Measurements from ENCODE around the gene RPL18.

The RPL18 gene

DNA sequence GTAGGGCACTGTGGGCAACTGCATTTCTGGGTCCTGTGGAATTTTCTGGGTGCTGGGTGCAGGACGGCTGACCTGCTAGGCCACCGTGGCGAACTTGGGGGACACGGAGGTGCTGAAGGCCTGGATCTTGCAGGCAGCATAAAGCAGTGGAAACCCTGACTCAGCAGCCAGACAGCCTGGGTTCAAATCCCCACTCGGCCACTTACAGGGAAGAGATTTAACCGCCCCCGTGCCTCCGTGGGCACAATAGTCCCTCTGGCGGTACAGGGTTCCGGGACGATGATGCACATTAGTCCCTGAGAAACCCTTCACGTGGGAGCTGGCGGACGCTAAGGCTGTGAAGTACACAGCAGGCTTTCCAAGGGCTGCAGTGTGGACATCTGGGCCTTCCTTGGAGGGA lies 7.1 kb downstream of the RPL18 start:
- H3K27ac ChIP-seq (ENCODE audit: extremely low read depth, low read depth, low read length): no peak overlapping the region
- CTCF ChIA-PET: interaction anchor here (0.7 to 0.9 kb wide), 2 partner anchors 122 to 743 kb away, joined by 3 to 6 read pairs; no protein-coding TSS in a partner anchor
- H3K4me3 ChIP-seq (ENCODE audit: low read depth, low read length): no peak overlapping the region
- peaks cover 16% of the 10 kb centered on the region for H3K4me1 ChIP-seq (ENCODE audit: control insufficient read depth, insufficient read depth, low read length)
- POLR2A ChIA-PET: interaction anchor here (0.6 to 1.0 kb wide), 2 partner anchors 20 to 110 kb away, joined by 3 read pairs; no protein-coding TSS in a partner anchor
- TF ChIP-seq ZNF623 (tag by site-specific recombination; IDR thresholded peaks at IDR 0.05): no peak
- no peak for TF ChIP-seq ZNF324 (tag by site-specific recombination; IDR thresholded peaks at IDR 0.05)
- no peak for TF ChIP-seq SP7 (tag by site-specific recombination; IDR thresholded peaks at IDR 0.05)
- TF ChIP-seq EGR2 (tag by site-specific recombination; IDR thresholded peaks at IDR 0.05; ENCODE audit: low read depth): peak; percentile 80
- no peak for TF ChIP-seq ZNF521 (tag by site-specific recombination; IDR thresholded peaks at IDR 0.05)
- TF ChIP-seq ZFHX2 (tag by site-specific recombination; conservative IDR thresholded peaks at IDR 0.05): peak; percentile 75
- no peak for TF ChIP-seq OVOL3 (tag by site-specific recombination; IDR thresholded peaks at IDR 0.05)
- TF ChIP-seq, protein P1, sequence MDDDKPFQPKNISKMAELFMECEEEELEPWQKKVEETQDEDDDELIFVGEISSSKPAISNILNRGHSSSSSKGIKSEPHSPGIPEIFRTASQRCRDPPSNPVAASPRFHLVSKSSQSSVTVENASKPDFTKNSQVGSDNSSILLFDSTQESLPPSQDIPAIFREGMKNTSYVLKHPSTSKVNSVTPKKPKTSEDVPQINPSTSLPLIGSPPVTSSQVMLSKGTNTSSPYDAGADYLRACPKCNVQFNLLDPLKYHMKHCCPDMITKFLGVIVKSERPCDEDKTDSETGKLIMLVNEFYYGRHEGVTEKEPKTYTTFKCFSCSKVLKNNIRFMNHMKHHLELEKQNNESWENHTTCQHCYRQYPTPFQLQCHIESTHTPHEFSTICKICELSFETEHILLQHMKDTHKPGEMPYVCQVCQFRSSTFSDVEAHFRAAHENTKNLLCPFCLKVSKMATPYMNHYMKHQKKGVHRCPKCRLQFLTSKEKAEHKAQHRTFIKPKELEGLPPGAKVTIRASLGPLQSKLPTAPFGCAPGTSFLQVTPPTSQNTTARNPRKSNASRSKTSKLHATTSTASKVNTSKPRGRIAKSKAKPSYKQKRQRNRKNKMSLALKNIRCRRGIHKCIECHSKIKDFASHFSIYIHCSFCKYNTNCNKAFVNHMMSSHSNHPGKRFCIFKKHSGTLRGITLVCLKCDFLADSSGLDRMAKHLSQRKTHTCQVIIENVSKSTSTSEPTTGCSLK (tag by site-specific recombination; IDR thresholded peaks at IDR 0.05): no peak
- no peak for TF ChIP-seq ZNF76 (tag by site-specific recombination; IDR thresholded peaks at IDR 0.05; ENCODE audit: borderline replicate concordance, low read depth)
- H3K36me3 ChIP-seq (ENCODE audit: control insufficient read depth in 2 of 2, insufficient read depth in 1 of 2, low read length in 2 of 2): peaks cover 10 to 21% of the 10 kb centered on the region in 2 experiments
- H3K9me3 ChIP-seq (ENCODE audit: control insufficient read depth, insufficient read depth, low read depth, low read length): no peaks in the 10 kb centered on the region

DNA sequence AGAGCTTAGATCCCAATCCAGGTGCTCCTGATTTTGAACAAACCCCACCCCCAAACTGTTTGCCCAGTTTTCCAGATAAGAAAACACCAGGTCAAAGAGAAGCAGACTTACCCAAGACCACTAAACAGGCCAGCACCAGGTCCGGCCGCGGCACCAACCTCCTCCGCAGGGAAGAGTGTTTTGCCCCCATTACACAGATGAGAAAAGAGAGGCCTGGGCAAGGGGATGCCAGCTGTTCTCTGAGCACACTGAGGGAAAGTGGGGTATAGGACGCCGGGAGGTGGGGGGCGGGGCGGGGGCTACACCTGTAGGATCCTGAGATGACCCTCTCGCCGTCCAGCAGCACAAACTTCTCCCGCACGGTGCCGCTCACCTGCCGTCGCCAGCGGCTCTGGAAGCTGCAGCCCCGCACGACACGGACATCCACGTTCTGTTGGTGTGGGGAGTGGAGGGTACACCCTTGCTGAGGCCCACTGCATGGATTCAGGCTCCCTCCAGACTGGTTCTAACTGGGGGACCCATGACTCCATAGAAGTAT lies 9.3 kb downstream of the RPL18 start:
- Histone ChIP-seq H3K9me3 (ENCODE audit: control insufficient read depth, insufficient read depth, low read depth, low read length) (no peaks in the 10 kb centered on the region), H3K27ac (ENCODE audit: extremely low read depth, low read depth, low read length) (no peak overlapping the region), H3K4me3 (ENCODE audit: low read depth, low read length) (no peak overlapping the region), H3K4me1 (ENCODE audit: control insufficient read depth, insufficient read depth, low read length) (no peaks in the 10 kb centered on the region; the same call in 1 of the 2 replicates), H3K36me3 (ENCODE audit: control insufficient read depth in 2 of 2, insufficient read depth in 1 of 2, low read length in 2 of 2) (no peaks in the 10 kb centered on the region)
- TF ChIP-seq KLF10 (tag by site-specific recombination; IDR thresholded peaks at IDR 0.05): no peak
- ChIA-PET POLR2A (interaction anchor here (0.6 to 5.2 kb wide), 5 partner anchors 8 to 120 kb away, joined by 3 to 60 read pairs (median 3); partner anchors contain the start of genes RPL18 and SPHK2), CTCF (interaction anchor here (0.5 to 5.3 kb wide), 15 partner anchors 15 to 1557 kb away, joined by 3 to 51 read pairs (median 4); partner anchors contain the start of gene KDELR1)

DNA sequence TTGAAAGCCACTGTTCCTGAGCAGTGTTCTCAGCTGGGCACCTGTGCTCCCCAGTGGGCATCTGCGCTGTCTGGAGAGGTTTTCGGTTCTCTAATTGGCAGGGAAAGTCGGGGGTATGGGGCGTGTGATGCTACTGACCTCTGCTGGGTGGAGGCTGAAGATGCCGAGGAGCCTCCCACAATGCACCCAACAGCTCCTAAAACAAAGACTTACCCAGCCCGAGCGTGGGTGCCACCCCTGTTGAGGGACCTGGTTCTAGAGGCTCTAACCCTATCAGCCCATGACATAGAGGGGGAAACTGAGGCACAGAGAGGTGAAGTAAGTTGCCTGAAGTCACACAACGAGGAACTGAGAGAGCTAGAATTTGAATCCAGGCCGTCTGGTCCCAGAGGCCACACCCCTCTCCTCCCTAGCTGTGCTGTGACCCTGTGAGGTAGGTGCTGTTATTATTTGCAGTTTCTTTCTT lies 10.1 kb downstream of the RPL18 start:
- Histone ChIP-seq H3K36me3 (ENCODE audit: control insufficient read depth in 2 of 2, insufficient read depth in 1 of 2, low read length in 2 of 2) (no peaks in the 10 kb centered on the region), H3K9me3 (ENCODE audit: control insufficient read depth, insufficient read depth, low read depth, low read length) (no peaks in the 10 kb centered on the region), H3K4me1 (ENCODE audit: control insufficient read depth, insufficient read depth, low read length) (no peaks in the 10 kb centered on the region; the same call in 1 of the 2 replicates), H3K4me3 (ENCODE audit: low read depth, low read length) (no peak overlapping the region), H3K27ac (ENCODE audit: extremely low read depth, low read depth, low read length) (no peak overlapping the region)
- POLR2A ChIA-PET: interaction anchor here (0.5 to 5.2 kb wide), 7 partner anchors 8 to 363 kb away, joined by 3 to 60 read pairs (median 7); partner anchors contain the start of genes RPL18 and SPHK2
- CTCF ChIA-PET: interaction anchor here (0.5 to 5.3 kb wide), 16 partner anchors 9 to 1558 kb away, joined by 3 to 51 read pairs (median 5); no protein-coding TSS in a partner anchor
- TF ChIP-seq PRDM1 (tag by site-specific recombination; IDR thresholded peaks at IDR 0.05) (peak; percentile 62), ZFHX2 (tag by site-specific recombination; conservative IDR thresholded peaks at IDR 0.05) (peak; percentile 43), ZNF654 (tag by site-specific recombination; IDR thresholded peaks at IDR 0.05; ENCODE audit: low read depth) (peak; percentile 71), SETDB1 (IDR thresholded peaks at IDR 0.05; ENCODE audit: insufficient read length, low read length) (no peak), ZEB2 (tag by site-specific recombination; IDR thresholded peaks at IDR 0.05) (0 out of 2 replicates have a peak, but pooled peaks have one; percentile 16), ZNF791 (tag by site-specific recombination; IDR thresholded peaks at IDR 0.05) (no peak), ZBTB1 (tag by site-specific recombination; IDR thresholded peaks at IDR 0.05) (no peak), ZNF10 (tag by site-specific recombination; IDR thresholded peaks at IDR 0.05) (peak; percentile 14; the same call in 1 of the 2 replicates), ZNF623 (tag by site-specific recombination; IDR thresholded peaks at IDR 0.05) (no peak)
- TF ChIP-seq, protein P2, sequence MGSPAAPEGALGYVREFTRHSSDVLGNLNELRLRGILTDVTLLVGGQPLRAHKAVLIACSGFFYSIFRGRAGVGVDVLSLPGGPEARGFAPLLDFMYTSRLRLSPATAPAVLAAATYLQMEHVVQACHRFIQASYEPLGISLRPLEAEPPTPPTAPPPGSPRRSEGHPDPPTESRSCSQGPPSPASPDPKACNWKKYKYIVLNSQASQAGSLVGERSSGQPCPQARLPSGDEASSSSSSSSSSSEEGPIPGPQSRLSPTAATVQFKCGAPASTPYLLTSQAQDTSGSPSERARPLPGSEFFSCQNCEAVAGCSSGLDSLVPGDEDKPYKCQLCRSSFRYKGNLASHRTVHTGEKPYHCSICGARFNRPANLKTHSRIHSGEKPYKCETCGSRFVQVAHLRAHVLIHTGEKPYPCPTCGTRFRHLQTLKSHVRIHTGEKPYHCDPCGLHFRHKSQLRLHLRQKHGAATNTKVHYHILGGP (tag by site-specific recombination; IDR thresholded peaks at IDR 0.05): no peak
- TF ChIP-seq, protein P3, sequence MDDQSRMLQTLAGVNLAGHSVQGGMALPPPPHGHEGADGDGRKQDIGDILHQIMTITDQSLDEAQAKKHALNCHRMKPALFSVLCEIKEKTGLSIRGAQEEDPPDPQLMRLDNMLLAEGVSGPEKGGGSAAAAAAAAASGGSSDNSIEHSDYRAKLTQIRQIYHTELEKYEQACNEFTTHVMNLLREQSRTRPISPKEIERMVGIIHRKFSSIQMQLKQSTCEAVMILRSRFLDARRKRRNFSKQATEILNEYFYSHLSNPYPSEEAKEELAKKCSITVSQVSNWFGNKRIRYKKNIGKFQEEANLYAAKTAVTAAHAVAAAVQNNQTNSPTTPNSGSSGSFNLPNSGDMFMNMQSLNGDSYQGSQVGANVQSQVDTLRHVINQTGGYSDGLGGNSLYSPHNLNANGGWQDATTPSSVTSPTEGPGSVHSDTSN (CRISPR knock-in tag; IDR thresholded peaks at IDR 0.05): no peak
- TF ChIP-seq, protein P4, sequence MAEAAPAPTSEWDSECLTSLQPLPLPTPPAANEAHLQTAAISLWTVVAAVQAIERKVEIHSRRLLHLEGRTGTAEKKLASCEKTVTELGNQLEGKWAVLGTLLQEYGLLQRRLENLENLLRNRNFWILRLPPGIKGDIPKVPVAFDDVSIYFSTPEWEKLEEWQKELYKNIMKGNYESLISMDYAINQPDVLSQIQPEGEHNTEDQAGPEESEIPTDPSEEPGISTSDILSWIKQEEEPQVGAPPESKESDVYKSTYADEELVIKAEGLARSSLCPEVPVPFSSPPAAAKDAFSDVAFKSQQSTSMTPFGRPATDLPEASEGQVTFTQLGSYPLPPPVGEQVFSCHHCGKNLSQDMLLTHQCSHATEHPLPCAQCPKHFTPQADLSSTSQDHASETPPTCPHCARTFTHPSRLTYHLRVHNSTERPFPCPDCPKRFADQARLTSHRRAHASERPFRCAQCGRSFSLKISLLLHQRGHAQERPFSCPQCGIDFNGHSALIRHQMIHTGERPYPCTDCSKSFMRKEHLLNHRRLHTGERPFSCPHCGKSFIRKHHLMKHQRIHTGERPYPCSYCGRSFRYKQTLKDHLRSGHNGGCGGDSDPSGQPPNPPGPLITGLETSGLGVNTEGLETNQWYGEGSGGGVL (tag by site-specific recombination; IDR thresholded peaks at IDR 0.05): no peak

Data from HEK293 (cell line).